A549 (cell line): Measurements from ENCODE around the gene SERPINA6. TPM values are rescaled to one million over a fixed set of nuclear protein-coding genes. Genes with fewer than 3 reads are reported as not detected.
"Not testable (repeated sequence)": the region's sequence is repeated elsewhere in the genome, so short reads cannot be mapped to it uniquely, and the experiment has no call there.

Experiments
- ATAC-seq, 2 experiments: fragments of 200-7000 bp in 1 of 2; fragments of >200 bp in 1 of 2; cut with Nextera tagmentation in 1 of 2; cut with Tn5 transposase in 1 of 2; 3 replicates each; pipeline versions ENCODE4 v1.8.0 to v1.9.1; 2018 to 2020; ENCODE audit warnings: mild to moderate bottlenecking in 1 of 2, moderate library complexity in 1 of 2
- CTCF ChIA-PET: fragments of 300-600 bp; sonication (Branson Sonifier 250); formaldehyde crosslinking; extraction: SDS; loops from one replicate; lab custom pipeline; 2021; ENCODE audit warnings: antibody characterized with exemption, inconsistent platforms; lab: Yijun Ruan, JAX
- POLR2A ChIA-PET: fragments of 350-600 bp; formaldehyde crosslinking; extraction: SDS; loops from one replicate; lab custom pipeline; 2021; ENCODE audit warnings: antibody characterized with exemption, inconsistent platforms; lab: Yijun Ruan, JAX
- DNase-seq, 2 experiments: peaks; one replicate each; pipeline versions ENCODE4 v3.0.0 to v3.0.0-alpha.2; 2011 to 2016; ENCODE audit warnings: low read depth in 1 of 2, low spot score in 1 of 2
- FAIRE-seq: peaks from 2 replicates; lab custom pipeline; 2011; peaks lifted over from hg19 to GRCh38; lab: Jason Lieb, UNC
- H3K27ac ChIP-seq, 2 experiments: fragments of >200 bp; sonication (Bioruptor Twin); formaldehyde crosslinking; 3 replicates each; pipeline ENCODE4 v1.5.1; 2016 to 2017
- H3K4me1 ChIP-seq: fragments of >200 bp; sonication (Bioruptor Twin); formaldehyde crosslinking; 3 replicates; pipeline ENCODE4 v1.6.1; 2016
- H3K4me2 ChIP-seq: fragments of >200 bp; sonication (Bioruptor Twin); formaldehyde crosslinking; 3 replicates; pipeline ENCODE4 v1.6.1; 2016
- H3K4me3 ChIP-seq: fragments of >200 bp; sonication (Bioruptor Twin); formaldehyde crosslinking; 3 replicates; pipeline ENCODE4 v1.5.1; 2016
- H3K9me3 ChIP-seq: fragments of >200 bp; sonication (Bioruptor Twin); formaldehyde crosslinking; 3 replicates; pipeline ENCODE4 v1.6.1; 2016
- BHLHE40 ChIP-seq: IDR thresholded peaks from 2 replicates; pipeline ENCODE4 v1.6.1; 2012; ENCODE audit warnings: low read depth, low read length, inconsistent platforms
- E2F6 ChIP-seq: IDR thresholded peaks from 2 replicates; pipeline ENCODE4 v1.6.1; 2012; ENCODE audit warnings: low read depth, borderline replicate concordance
- EHF ChIP-seq: fragments of 250-450 bp; sonication (Bioruptor Pico); IDR thresholded peaks from 2 replicates; pipeline ENCODE4 v1.5.0; 2020; ENCODE audit warnings: mild to moderate bottlenecking
- ESRRA ChIP-seq: fragments of 150-350 bp; IDR thresholded peaks from 2 replicates; pipeline ENCODE4 v1.6.1; 2014; ENCODE audit warnings: mild to moderate bottlenecking, low read length, borderline replicate concordance
- FOSB ChIP-seq: fragments of 250-450 bp; sonication (Bioruptor Pico); IDR thresholded peaks from 2 replicates; pipeline ENCODE4 v1.5.0; 2020; ENCODE audit warnings: mild to moderate bottlenecking, moderate library complexity
- HEYL ChIP-seq: fragments of 250-450 bp; sonication (Bioruptor Pico); IDR thresholded peaks from 2 replicates; pipeline ENCODE4 v1.8.0; 2021; ENCODE audit warnings: mild to moderate bottlenecking, moderate library complexity
- HOXB13 ChIP-seq: fragments of 250-450 bp; sonication (Bioruptor Pico); IDR thresholded peaks from 2 replicates; pipeline ENCODE4 v1.5.0; 2020; ENCODE audit warnings: low read depth, mild to moderate bottlenecking, moderate library complexity
- MAFK ChIP-seq: fragments of 450-650 bp; IDR thresholded peaks from 2 replicates; pipeline ENCODE4 v1.6.1; 2014; ENCODE audit not compliant: partially characterized antibody
- MYC ChIP-seq: IDR thresholded peaks from 2 replicates; pipeline ENCODE4 v1.6.1; 2012; ENCODE audit warnings: mild to moderate bottlenecking, inconsistent platforms, low read length, improper control_type of control experiment, borderline replicate concordance
- NR3C1 ChIP-seq: fragments of >200 bp; sonication (Bioruptor Twin); formaldehyde crosslinking; IDR thresholded peaks from 3 replicates; pipeline ENCODE4 v1.6.1; 2017
- PHF8 ChIP-seq: fragments of 200-600 bp; sonication (generic); IDR thresholded peaks from 2 replicates; pipeline ENCODE4 v1.6.1; 2016; ENCODE audit warnings: low read depth, mild to moderate bottlenecking, antibody characterized with exemption, moderate library complexity, borderline replicate concordance
- SMC3 ChIP-seq: fragments of >200 bp; sonication (Bioruptor Twin); formaldehyde crosslinking; IDR thresholded peaks from 3 replicates; pipeline ENCODE4 v1.6.1; 2018; ENCODE audit warnings: inconsistent platforms
- TP53 ChIP-seq: fragments of 250-450 bp; sonication (Bioruptor Pico); IDR thresholded peaks from 2 replicates; pipeline ENCODE4 v1.5.0; 2021; ENCODE audit warnings: mild to moderate bottlenecking, moderate library complexity
- USF2 ChIP-seq: fragments of 450-650 bp; IDR thresholded peaks from 2 replicates; pipeline ENCODE4 v1.6.1; 2014; ENCODE audit warnings: antibody characterized with exemption
- ZFP36 ChIP-seq: fragments of 450-650 bp; IDR thresholded peaks from 2 replicates; pipeline ENCODE4 v1.6.1; 2014; ENCODE audit warnings: borderline replicate concordance; ENCODE audit not compliant: partially characterized antibody
- ZNF302 ChIP-seq: fragments of 250-450 bp; sonication (Bioruptor Pico); IDR thresholded peaks from 2 replicates; pipeline ENCODE4 v1.9.0; 2021; ENCODE audit warnings: inconsistent platforms, mild to moderate bottlenecking, moderate library complexity
- WGBS: methylation state at CpG from one replicate; pipeline ENCODE4 v1.1.6; 2017; ENCODE audit errors: missing lambda C conversion rate; 5-methylcytosine and 5-hydroxymethylcytosine counted together
- polyA plus RNA-seq, 4 experiments: library from polyadenylated mRNA; depleted of rRNA in 3 of 4; stranded (reverse); fragments of >200 nt; fragmentation: RNase III in 1 of 4; extraction: RNeasy Plus Mini Kit Qiagen cat#74134 plus additional on column Dnase treatment in 1 of 4; gene quantifications; 2 replicates in 3 of 4; 3 replicates in 1 of 4; pipeline ENCODE4 v1.2.3, GENCODE V29; 2011 to 2017
- TF ChIP-seq, protein P1 (sequence below): fragments of >200 bp; sonication (Bioruptor Twin); formaldehyde crosslinking; IDR thresholded peaks from 3 replicates; pipeline ENCODE4 v1.6.1; 2016
- TF ChIP-seq, protein P2 (sequence below): fragments of 200-600 bp; sonication (generic); IDR thresholded peaks from 2 replicates; pipeline ENCODE4 v1.6.1; 2016; ENCODE audit warnings: antibody characterized with exemption, mild to moderate bottlenecking, moderate library complexity

The SERPINA6 gene
- polyA plus RNA-seq, 2 of the 4 experiments (the other 2 are of a cell fraction) = 0.43 to 1.8 TPM

DNA sequence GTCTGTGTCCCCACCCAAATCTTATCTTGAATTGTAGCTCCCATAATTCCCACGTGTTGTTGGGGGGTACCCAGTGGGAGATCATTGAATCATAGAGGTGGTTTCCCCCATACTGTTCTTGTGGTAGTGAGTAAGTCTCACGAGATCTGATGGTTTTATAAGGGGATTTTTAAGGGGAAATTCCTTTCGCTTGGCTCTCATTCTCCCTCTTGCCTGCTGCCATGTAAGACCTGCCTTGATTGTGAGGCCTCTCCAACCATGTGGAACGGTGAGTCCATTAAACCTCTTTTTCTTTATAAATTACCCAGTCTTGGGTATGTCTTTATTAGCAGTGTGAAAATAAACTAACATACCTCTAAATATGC lies 27.0 kb downstream of the SERPINA6 start:
- H3K27ac ChIP-seq, POLR2A ChIA-PET, H3K9me3 ChIP-seq, H3K4me2 ChIP-seq, H3K4me3 ChIP-seq, ATAC-seq, CTCF ChIA-PET, DNase-seq, H3K4me1 ChIP-seq, FAIRE-seq: not testable (repeated sequence)
- WGBS = 30% methylated on average over 4 of the region's 4 CpGs

GRCh38 chr14:94295360-94296180 lies 27.6 kb downstream of the SERPINA6 start:
- FAIRE-seq (no peak), ATAC-seq (no peak), DNase-seq (no peak)
- H3K27ac ChIP-seq = no peak overlapping the region
- ChIA-PET CTCF (no interaction called here), POLR2A (no interaction called here)
- no peaks in the 10 kb centered on the region for H3K9me3 ChIP-seq
- H3K4me1 ChIP-seq = no peaks in the 10 kb centered on the region
- no peak overlapping the region for H3K4me3 ChIP-seq
- 50% methylated on average over 9 of the region's 9 CpGs for WGBS
- no peak for TF ChIP-seq MAFK
- TF ChIP-seq EHF (CRISPR knock-in tag) = no peak
- no peak for TF ChIP-seq HEYL
- TF ChIP-seq ZFP36 = no peak
- TF ChIP-seq, protein P1, sequence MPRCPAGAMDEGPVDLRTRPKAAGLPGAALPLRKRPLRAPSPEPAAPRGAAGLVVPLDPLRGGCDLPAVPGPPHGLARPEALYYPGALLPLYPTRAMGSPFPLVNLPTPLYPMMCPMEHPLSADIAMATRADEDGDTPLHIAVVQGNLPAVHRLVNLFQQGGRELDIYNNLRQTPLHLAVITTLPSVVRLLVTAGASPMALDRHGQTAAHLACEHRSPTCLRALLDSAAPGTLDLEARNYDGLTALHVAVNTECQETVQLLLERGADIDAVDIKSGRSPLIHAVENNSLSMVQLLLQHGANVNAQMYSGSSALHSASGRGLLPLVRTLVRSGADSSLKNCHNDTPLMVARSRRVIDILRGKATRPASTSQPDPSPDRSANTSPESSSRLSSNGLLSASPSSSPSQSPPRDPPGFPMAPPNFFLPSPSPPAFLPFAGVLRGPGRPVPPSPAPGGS = no peak
- no peak for TF ChIP-seq ZNF302
- TF ChIP-seq ESRRA = no peak
- TF ChIP-seq E2F6 = no peak
- TF ChIP-seq TP53 (CRISPR knock-in tag) = no peak
- TF ChIP-seq, protein P2, sequence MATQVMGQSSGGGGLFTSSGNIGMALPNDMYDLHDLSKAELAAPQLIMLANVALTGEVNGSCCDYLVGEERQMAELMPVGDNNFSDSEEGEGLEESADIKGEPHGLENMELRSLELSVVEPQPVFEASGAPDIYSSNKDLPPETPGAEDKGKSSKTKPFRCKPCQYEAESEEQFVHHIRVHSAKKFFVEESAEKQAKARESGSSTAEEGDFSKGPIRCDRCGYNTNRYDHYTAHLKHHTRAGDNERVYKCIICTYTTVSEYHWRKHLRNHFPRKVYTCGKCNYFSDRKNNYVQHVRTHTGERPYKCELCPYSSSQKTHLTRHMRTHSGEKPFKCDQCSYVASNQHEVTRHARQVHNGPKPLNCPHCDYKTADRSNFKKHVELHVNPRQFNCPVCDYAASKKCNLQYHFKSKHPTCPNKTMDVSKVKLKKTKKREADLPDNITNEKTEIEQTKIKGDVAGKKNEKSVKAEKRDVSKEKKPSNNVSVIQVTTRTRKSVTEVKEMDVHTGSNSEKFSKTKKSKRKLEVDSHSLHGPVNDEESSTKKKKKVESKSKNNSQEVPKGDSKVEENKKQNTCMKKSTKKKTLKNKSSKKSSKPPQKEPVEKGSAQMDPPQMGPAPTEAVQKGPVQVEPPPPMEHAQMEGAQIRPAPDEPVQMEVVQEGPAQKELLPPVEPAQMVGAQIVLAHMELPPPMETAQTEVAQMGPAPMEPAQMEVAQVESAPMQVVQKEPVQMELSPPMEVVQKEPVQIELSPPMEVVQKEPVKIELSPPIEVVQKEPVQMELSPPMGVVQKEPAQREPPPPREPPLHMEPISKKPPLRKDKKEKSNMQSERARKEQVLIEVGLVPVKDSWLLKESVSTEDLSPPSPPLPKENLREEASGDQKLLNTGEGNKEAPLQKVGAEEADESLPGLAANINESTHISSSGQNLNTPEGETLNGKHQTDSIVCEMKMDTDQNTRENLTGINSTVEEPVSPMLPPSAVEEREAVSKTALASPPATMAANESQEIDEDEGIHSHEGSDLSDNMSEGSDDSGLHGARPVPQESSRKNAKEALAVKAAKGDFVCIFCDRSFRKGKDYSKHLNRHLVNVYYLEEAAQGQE = no peak
- TF ChIP-seq USF2 = no peak
- no peak for TF ChIP-seq BHLHE40
- TF ChIP-seq NR3C1 = no peak
- no peak for TF ChIP-seq FOSB
- no peak for TF ChIP-seq HOXB13 (CRISPR knock-in tag)
- no peak for TF ChIP-seq MYC
- TF ChIP-seq PHF8 = no peak
- no peak for TF ChIP-seq SMC3
- H3K4me2 ChIP-seq = no peak overlapping the region
